MCF 10A (cell line): ENCODE results near the gene MKLN1. TPM values are rescaled to one million over a fixed set of nuclear protein-coding genes. Genes with fewer than 3 reads are reported as not detected.
A peak's percentile ranks its signal among the peaks of the same experiment; 100 is the strongest.

Source experiments
- BruUV-seq: library from RNA; stranded (reverse); fragments of 400-500 nt; replicated peaks from 2 replicates; lab custom pipeline; 2021; lab: Mats Ljungman, UMichigan
- CTCF ChIA-PET: fragments of 300-600 bp; sonication (Branson Sonifier 250); formaldehyde crosslinking; extraction: SDS; loops from one replicate; lab custom pipeline; 2021; ENCODE audit warnings: antibody characterized with exemption, inconsistent platforms; lab: Yijun Ruan, JAX
- POLR2A ChIA-PET: fragments of 300-600, 350-650 bp; sonication (Branson Sonifier 250); formaldehyde crosslinking; extraction: SDS; loops from one replicate; lab custom pipeline; 2020; ENCODE audit warnings: antibody characterized with exemption, inconsistent platforms; lab: Yijun Ruan, JAX
- DNase-seq: peaks from one replicate; pipeline ENCODE4 v3.0.0-alpha.2; 2018; ENCODE audit not compliant: unreplicated experiment
- H3K27ac Mint-ChIP-seq: one replicate; pipeline ENCODE4 v1.8.0; 2022; ENCODE audit warnings: mild to moderate bottlenecking, low read depth, mixed read lengths; ENCODE audit not compliant: unreplicated experiment
- H3K27me3 Mint-ChIP-seq: one replicate; pipeline ENCODE4 v1.8.0; 2022; ENCODE audit warnings: mixed read lengths; ENCODE audit not compliant: insufficient read depth, unreplicated experiment
- H3K36me3 Mint-ChIP-seq: one replicate; pipeline ENCODE4 v1.8.0; 2022; ENCODE audit warnings: mild to moderate bottlenecking, moderate library complexity, mixed read lengths; ENCODE audit not compliant: insufficient read depth, unreplicated experiment
- H3K4me1 Mint-ChIP-seq: one replicate; pipeline ENCODE4 v1.8.0; 2022; ENCODE audit warnings: mixed read lengths; ENCODE audit not compliant: insufficient read depth, unreplicated experiment
- H3K4me3 Mint-ChIP-seq: one replicate; pipeline ENCODE4 v1.8.0; 2022; ENCODE audit warnings: mild to moderate bottlenecking, moderate library complexity, mixed read lengths; ENCODE audit not compliant: unreplicated experiment
- H3K9me3 Mint-ChIP-seq: one replicate; pipeline ENCODE4 v1.8.0; 2022; ENCODE audit warnings: mixed read lengths; ENCODE audit not compliant: unreplicated experiment
- CTCF ChIP-seq: fragments of 200-600 bp; IDR thresholded peaks from one replicate; pipeline ENCODE4 v1.8.0; 2022; ENCODE audit warnings: antibody characterized with exemption, mild to moderate bottlenecking; ENCODE audit not compliant: unreplicated experiment
- intact Hi-C: fragments of 100-400 bp; cut with micrococcal nuclease; formaldehyde crosslinking; loops from 2 replicates; pipeline ENCODE4 v1.14.1; 2022
- total RNA-seq: library from RNA; stranded (reverse); gene quantifications from 2 replicates; pipeline ENCODE4 v1.2.3, GENCODE V29; 2022

The MKLN1 gene
- total RNA-seq, 1 experiment from 2014 or later = 35.6 TPM

- Mint-ChIP-seq H3K36me3 (no peaks in the 10 kb centered on the region), H3K4me1 (peaks cover 12% of the 10 kb centered on the region), H3K4me3 (no peak overlapping the region), H3K27ac (peak overlapping the region; percentile 70), H3K27me3 (no peaks in the 10 kb centered on the region), H3K9me3 (no peaks in the 10 kb centered on the region)
- no peak for DNase-seq
- ChIA-PET POLR2A (interaction anchor here (1.0 to 8.3 kb wide), 4 partner anchors 63 to 190 kb away, joined by 3 to 63 read pairs (median 4); no protein-coding TSS in a partner anchor), CTCF (interaction anchor here (1.3 kb wide), 1 partner anchor 134 kb away, joined by 4 read pairs; no protein-coding TSS in a partner anchor)
- no TSS peak for BruUV-seq
- intact Hi-C loops = no loop called here
- no peak for TF ChIP-seq CTCF
Observed at GRCh38 chr7:131299074-131299473, 28.6 kb upstream of the MKLN1 start.

GRCh38 chr7:131300078-131300477 is 27.6 kb upstream of the MKLN1 start:
- CTCF ChIA-PET = interaction anchor here (0.7 to 3.6 kb wide), 3 partner anchors 9 to 605 kb away, joined by 3 to 33 read pairs (median 4); no protein-coding TSS in a partner anchor
- intact Hi-C loops = no loop called here
- no peaks in the 10 kb centered on the region for H3K36me3 Mint-ChIP-seq
- peaks cover 12% of the 10 kb centered on the region for H3K4me1 Mint-ChIP-seq
- TF ChIP-seq CTCF = no peak
- no peak overlapping the region for H3K27ac Mint-ChIP-seq
- H3K27me3 Mint-ChIP-seq = no peaks in the 10 kb centered on the region
- no peak overlapping the region for H3K4me3 Mint-ChIP-seq
- H3K9me3 Mint-ChIP-seq = no peaks in the 10 kb centered on the region
- no peak for DNase-seq
- BruUV-seq = no TSS peak
- POLR2A ChIA-PET = interaction anchor here (8.3 kb wide), 1 partner anchor 191 kb away, joined by 63 read pairs; no protein-coding TSS in a partner anchor

GRCh38 chr7:131300572-131301466 is 26.9 kb upstream of the MKLN1 start:
- peaks cover 12% of the 10 kb centered on the region for H3K4me1 Mint-ChIP-seq
- no peak for TF ChIP-seq CTCF
- no peaks in the 10 kb centered on the region for H3K27me3 Mint-ChIP-seq
- intact Hi-C loops = no loop called here
- H3K36me3 Mint-ChIP-seq = no peaks in the 10 kb centered on the region
- POLR2A ChIA-PET = interaction anchor here (8.3 kb wide), 1 partner anchor 192 kb away, joined by 63 read pairs; no protein-coding TSS in a partner anchor
- DNase-seq = no peak
- no TSS peak for BruUV-seq
- H3K9me3 Mint-ChIP-seq = no peaks in the 10 kb centered on the region
- H3K4me3 Mint-ChIP-seq = no peak overlapping the region
- CTCF ChIA-PET = interaction anchor here (0.6 to 3.6 kb wide), 7 partner anchors 9 to 795 kb away, joined by 3 to 33 read pairs (median 4); no protein-coding TSS in a partner anchor
- no peak overlapping the region for H3K27ac Mint-ChIP-seq

DNA sequence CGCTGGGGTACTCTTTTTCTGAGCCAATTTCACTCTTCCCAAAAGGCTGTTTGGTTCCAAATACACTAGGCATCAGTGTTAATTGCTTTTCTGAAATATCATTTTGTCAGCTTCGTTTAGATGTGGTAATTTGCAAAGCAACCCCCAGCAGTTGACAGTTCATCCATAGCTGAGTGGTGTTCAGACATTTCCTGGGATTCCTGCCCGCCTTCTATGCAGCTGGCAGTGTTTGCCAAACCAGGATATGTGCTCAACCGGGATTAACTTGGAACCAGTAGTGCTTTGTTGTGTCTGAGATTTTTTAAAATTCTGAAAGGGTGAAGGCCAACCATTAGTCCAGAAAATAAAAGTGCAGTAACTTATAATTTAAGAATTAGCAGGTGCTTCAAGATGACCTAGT is 25.2 kb upstream of the MKLN1 start:
- Mint-ChIP-seq H3K27ac (no peak overlapping the region), H3K9me3 (no peaks in the 10 kb centered on the region), H3K36me3 (no peaks in the 10 kb centered on the region), H3K4me1 (peaks cover 12% of the 10 kb centered on the region), H3K27me3 (no peaks in the 10 kb centered on the region), H3K4me3 (no peak overlapping the region)
- BruUV-seq = no TSS peak
- no peak for DNase-seq
- intact Hi-C loops = no loop called here
- TF ChIP-seq CTCF = no peak
- ChIA-PET POLR2A (interaction anchor here (1.1 to 8.3 kb wide), 5 partner anchors 26 to 262 kb away, joined by 3 to 63 read pairs (median 5); partner anchors contain the start of gene MKLN1), CTCF (interaction anchor here (0.6 to 3.6 kb wide), 42 partner anchors 10 to 428 kb away, joined by 3 to 33 read pairs (median 4); no protein-coding TSS in a partner anchor)
